HG03135 (cell line): ENCODE data around the gene PRDM12.

Experiments used
- ATAC-seq: cut with Tn5 transposase; IDR thresholded peaks from one replicate; pipeline ENCODE4 v1.9.1; 2021; ENCODE audit warnings: mild to moderate bottlenecking, moderate library complexity; ENCODE audit not compliant: unreplicated experiment

Gene PRDM12

GRCh38 chr9:130635721-130636647 is 28.4 kb upstream of the PRDM12 start:
- ATAC-seq = no peak

DNA sequence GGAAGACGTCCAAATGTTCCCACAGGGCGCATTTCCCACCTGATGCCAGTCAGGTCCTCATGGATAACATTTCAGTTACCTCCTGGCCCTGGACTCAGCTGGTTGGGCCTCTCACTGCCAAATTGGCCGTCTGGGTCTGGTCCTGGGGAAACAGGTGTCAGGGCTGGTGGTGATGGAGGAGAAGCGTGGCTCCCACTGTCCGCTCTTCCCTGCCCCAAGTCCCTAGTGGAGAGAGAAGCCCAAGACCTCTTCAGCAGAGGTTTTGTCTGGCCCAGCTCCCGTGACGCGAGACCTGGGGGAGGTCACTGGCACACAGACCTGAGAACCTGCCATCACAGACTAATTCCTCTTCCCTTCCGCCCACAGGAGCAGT is 27.8 kb upstream of the PRDM12 start:
- ATAC-seq = no peak

DNA sequence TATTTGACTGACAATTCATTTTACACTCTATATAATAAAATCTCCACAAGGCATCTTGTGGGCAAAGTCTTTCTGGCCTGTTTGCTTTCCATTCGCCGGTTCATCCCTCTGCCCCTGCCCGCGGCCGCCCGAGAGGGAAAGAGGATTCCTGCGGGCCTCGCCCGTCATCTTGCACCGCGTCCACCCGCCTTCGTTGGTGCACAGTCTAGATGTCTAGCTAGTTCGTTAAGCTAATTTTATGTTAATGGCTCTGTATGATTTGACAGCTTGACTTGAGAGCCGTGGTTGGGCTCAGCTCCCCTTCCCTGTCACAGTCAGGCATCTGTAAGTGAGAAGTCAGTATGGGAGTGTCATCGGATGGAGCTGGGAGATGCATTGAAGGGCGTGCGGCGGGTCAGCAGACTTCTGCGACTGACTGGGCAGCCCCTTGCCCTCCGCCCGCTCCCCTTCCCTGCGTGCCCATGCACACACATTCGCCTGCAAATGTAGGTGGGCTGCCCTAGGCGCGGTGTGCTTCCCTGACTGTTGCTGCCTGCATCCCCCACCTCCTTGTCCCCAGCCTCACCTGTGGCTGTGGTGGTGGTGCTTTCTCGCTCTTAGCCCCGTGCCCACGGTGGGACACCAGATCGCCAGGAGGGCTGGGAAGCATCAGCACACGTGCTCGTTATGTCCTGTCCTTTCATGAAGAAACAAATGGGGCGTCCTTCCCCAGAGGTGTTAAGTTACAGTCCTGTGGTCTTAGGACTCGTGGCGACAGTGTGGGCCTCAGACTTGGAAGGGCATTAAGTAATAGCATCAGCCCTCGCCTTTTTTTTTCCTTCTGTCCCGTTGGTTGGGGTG is 25.9 kb upstream of the PRDM12 start:
- ATAC-seq = no peak

GRCh38 chr9:130639124-130639765 is 25.1 kb upstream of the PRDM12 start:
- ATAC-seq = no peak

DNA sequence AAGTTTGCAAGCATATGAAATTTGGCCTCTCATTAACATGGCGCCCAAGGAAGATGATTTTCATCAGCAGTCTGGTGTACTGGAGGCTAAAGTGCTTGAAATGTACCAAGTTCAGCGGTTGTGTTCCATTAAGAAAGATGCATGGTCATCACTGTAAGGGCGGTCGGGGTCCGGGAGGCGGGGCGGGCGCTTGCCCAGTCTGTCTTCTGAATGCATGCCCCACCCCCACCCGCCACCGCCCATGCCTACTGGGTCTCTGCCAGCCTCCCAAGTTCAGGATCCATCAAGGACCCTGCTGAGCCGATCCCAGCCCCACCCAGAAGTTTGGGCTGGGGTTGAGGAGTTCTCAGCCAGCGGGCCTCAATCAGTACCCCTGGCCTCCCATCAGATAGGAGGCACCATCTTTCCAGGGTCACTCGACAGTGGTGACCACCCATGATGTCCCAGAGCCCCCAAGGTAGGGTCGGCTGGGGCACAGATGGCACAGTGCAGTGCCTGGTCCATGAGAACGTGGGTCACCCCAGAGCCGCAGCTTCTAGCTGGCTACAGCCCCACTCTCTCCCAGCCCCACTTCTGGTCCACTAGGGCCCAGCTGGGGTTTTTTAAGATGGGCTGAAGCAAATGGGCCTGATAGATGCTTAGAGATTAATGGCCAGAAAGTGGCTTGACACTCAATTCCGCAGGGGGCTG is 24.4 kb upstream of the PRDM12 start:
- no peak for ATAC-seq

- ATAC-seq = no peak
Measured at GRCh38 chr9:130640681-130641080, 23.7 kb upstream of the PRDM12 start.

GRCh38 chr9:130642926-130643325 is 21.5 kb upstream of the PRDM12 start:
- ATAC-seq = no peak

GRCh38 chr9:130651221-130651620 is 13.2 kb upstream of the PRDM12 start:
- no peak for ATAC-seq

GRCh38 chr9:130651752-130652151 is 12.6 kb upstream of the PRDM12 start:
- ATAC-seq = no peak

DNA sequence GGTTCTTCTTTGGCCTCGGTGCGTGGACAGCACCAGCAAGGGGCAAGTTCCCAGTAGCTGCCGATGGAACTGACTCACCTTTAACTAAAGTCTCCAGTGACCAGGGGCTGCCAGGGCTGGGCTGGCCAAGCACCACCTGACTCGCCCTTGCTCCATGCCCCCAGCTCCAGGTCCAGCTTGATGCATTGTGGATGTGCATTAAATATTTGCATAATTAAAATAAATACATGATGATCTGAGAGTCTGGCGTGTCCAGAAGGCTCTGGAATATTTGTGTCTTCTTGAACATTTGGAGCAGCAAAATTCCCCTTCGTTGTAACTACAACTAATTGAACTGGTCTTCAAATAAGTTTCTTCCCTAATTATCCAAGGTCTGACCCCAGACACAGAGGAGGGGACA is 9.5 kb upstream of the PRDM12 start:
- ATAC-seq = no peak

DNA sequence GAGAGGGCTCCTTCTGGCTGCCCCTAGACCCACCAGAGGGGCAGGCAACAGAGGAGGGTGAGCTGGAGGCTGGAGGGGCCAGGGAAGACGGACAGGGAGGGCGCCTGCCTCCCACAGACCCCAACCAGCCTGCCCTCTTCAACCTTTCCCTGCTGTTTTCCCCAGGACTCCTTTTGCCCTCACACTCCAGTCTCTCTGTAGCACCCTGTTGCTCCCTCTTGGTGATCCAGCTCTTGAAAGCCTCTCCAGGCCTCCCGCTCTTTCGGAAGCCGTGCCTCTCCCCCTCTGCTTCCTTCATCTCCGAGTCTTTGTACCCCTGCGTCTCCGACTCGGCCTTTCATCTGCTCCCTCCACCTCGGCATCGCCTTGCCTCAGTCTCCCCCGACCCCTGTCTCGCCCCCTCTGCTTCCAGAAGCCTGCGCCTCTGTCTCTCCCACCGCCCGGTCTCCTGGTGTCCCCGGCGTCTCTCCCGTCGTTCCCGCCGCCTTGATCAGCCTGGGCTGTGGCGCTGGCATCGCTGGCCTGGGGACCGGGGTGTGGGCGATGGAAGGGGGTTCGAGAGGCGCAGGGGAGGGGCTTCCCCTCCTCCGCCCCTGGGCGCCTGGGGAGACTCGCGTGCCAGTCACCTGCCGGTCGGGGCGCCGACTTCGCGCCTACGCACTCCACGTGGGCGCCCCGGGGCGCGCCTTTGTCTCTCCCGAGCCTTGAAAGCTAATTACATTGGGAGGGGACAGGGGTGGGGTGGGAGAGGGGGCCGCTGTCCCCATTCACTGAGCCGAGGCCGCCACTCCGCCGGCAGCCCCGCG is 5.3 kb upstream of the PRDM12 start:
- no peak for ATAC-seq

GRCh38 chr9:130659699-130660248 is 4.6 kb upstream of the PRDM12 start:
- ATAC-seq = no peak

DNA sequence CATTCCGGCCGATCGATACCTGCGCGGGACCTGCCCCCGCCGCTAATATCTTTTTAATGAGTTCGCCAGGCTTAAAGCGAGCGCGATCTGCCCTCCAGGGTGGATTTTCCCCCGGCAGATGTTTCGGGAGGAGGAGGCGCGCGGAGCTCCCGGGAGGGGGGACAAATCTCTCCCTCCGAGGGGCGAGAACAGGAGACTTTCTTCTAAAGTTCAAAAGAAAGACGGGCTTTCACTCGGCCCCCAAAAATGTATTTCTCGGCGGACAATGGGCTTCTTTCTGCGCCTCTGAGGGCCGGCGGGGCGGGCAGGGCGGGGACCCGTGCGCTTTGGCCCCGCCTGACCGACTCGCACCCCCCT is 4.1 kb upstream of the PRDM12 start:
- no peak for ATAC-seq

DNA sequence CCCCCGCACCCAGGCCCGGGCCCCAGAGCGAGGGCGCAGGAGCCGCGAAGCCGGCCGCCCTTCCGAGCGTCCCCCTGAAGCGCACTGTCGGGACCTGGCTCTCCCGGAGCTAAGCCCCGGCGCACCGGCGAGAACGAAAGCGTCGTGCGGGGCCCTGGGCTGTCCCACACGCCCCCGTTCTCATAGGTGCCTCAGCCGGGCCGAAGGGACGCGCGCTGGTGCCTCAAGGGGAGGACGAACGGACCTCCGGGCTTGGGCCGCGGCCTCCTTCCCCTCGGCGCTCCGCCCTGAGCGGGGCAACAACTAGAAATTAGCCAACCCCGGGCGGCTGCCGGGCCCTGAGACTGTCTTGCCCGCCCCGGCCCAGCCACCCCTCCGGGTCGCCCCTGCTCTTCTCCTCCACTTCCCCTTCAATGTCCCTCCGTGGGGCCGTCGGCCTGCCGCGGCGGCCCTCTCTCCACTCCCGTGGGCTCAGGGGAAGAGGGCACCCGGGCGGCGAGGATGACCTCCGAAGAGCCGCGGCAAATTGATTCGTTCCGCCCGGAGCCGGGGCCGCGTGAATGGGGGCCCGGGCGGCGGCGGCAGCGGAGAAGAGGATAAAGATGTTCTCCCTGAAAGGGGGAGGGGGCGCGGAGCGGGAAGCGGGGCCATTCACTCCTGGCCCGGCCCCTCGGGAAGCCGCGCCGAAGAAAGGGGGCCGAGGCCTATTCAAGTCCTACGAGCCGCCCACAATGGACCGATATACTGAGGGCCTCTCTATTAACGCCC is 3.5 kb upstream of the PRDM12 start:
- no peak for ATAC-seq

- no peak for ATAC-seq
Measured at GRCh38 chr9:130661451-130662098, 2.8 kb upstream of the PRDM12 start.

DNA sequence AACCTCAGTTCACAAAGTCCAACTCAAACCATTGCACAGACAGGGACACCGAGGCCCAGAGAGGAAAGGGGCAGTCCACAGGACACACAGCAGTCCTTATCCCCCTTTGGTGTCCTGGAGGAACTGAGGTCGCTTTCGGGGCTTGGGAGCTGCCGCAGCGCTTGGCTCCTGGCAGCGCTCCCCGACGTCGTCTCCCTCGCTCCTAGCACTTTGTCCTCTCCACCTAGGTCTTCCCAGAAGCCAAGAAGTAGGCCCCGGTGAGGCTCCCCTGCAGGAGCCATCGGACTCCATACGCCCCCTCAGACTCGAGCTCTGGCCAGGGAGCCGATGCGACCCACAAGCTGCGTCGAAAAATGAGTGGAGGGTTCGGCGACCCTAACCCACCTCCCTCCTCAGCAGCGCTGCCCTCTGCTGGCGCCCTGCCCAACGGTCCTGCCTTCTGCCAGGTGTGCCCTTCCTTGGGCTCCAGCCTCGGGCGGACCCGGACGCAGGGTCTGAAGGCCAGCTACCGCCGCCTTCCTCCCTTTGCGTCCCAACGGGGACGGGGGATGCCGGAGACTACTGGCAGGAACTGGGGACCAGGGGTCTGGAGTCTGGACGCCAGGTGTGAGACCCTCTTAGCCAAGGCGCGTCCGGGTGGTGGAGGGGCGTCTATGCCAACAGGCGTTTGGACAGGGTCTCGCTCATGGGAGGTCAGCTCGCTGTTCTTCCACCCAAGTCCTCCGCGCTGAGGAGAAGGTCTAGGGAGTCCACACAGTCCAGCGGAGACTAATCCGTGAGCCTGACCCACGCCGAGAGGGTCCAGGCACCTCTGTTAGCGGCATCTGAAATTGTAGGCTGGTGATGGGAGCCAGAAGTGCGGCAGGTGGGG is 2.1 kb upstream of the PRDM12 start:
- no peak for ATAC-seq

DNA sequence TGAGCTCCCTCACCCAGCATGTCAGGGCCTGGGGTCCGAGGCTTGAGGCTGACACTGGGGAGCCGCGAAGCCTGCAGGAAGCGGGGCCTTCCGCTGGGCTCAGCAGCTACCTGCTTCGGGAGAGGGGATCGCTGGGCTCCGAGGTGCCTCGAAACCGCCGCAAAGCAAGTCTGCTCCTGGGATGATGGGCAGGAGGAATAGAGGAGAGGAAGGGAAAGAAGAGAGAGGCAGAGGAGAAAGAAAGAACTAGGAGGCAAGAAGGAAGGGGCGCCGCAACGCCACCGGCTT is 1.5 kb upstream of the PRDM12 start:
- no peak for ATAC-seq
